HTR-8/SVneo (cell line): ENCODE results near the gene NKD2.
A peak's percentile ranks its signal among the peaks of the same experiment; 100 is the strongest.

Source experiments
- DNase-seq: peaks from one replicate; pipeline ENCODE4 v3.0.0; 2011; ENCODE audit warnings: low spot score, mixed read lengths; ENCODE audit not compliant: insufficient read length
- FAIRE-seq: peaks from 2 replicates; lab custom pipeline; 2011; peaks lifted over from hg19 to GRCh38; lab: Jason Lieb, UNC

NKD2 gene

GRCh38 chr5:1038417-1039209 lies 30.0 kb downstream of the NKD2 start:
- FAIRE-seq (no peak), DNase-seq (no peak)

GRCh38 chr5:1039210-1039548 lies 30.6 kb downstream of the NKD2 start:
- no peak for DNase-seq
- no peak for FAIRE-seq

- no peak for FAIRE-seq
Measured at GRCh38 chr5:1039706-1040260, 31.2 kb downstream of the NKD2 start.

GRCh38 chr5:1040571-1040970 lies 32.0 kb downstream of the NKD2 start:
- no peak for DNase-seq
- no peak for FAIRE-seq

More at GRCh38 chr5:1039706-1040260, 31.2 kb downstream of the NKD2 start:
- DNase-seq: no peak

- DNase-seq (no peak), FAIRE-seq (peak; percentile 88)
Measured at GRCh38 chr5:1041225-1042143, 32.9 kb downstream of the NKD2 start.

GRCh38 chr5:1042626-1043025 lies 34.0 kb downstream of the NKD2 start:
- DNase-seq: no peak
- FAIRE-seq: no peak

- FAIRE-seq: no peak
Measured at GRCh38 chr5:1043327-1043726, 34.7 kb downstream of the NKD2 start.

GRCh38 chr5:1044117-1044516 lies 35.5 kb downstream of the NKD2 start:
- FAIRE-seq (no peak), DNase-seq (no peak)

More at GRCh38 chr5:1043327-1043726, 34.7 kb downstream of the NKD2 start:
- DNase-seq: no peak

GRCh38 chr5:1045960-1046560 lies 37.5 kb downstream of the NKD2 start:
- no peak for DNase-seq
- peak; percentile 92 for FAIRE-seq

- FAIRE-seq (peak; percentile 13), DNase-seq (no peak)
Measured at GRCh38 chr5:1047332-1047965, 38.8 kb downstream of the NKD2 start.

GRCh38 chr5:1048162-1048721 lies 39.6 kb downstream of the NKD2 start:
- DNase-seq: no peak
- FAIRE-seq: peak; percentile 52

- DNase-seq: no peak
- FAIRE-seq: no peak
Measured at GRCh38 chr5:1048861-1049838, 40.5 kb downstream of the NKD2 start.

GRCh38 chr5:1050423-1051365 lies 42.1 kb downstream of the NKD2 start:
- DNase-seq: no peak

GRCh38 chr5:1051366-1051720 lies 42.7 kb downstream of the NKD2 start:
- FAIRE-seq: no peak
- DNase-seq: no peak

More at GRCh38 chr5:1050423-1051365, 42.1 kb downstream of the NKD2 start:
- no peak for FAIRE-seq

- FAIRE-seq: peak; percentile 9
Measured at GRCh38 chr5:1052076-1052475, 43.5 kb downstream of the NKD2 start.

GRCh38 chr5:1052641-1053390 lies 44.2 kb downstream of the NKD2 start:
- FAIRE-seq (no peak), DNase-seq (no peak)

More at GRCh38 chr5:1052076-1052475, 43.5 kb downstream of the NKD2 start:
- DNase-seq: no peak
